IPS-NIHi7 (cell line): Measurements from ENCODE around the gene ARHGEF10L.

ENCODE experiments used
- DNase-seq: peaks from one replicate; pipeline ENCODE4 v3.0.0; 2012; ENCODE audit warnings: mixed read lengths; ENCODE audit errors: extremely low spot score

ARHGEF10L gene

GRCh38 chr1:17594026-17594425 is 54.5 kb downstream of the ARHGEF10L start:
- no peak for DNase-seq

- no peak for DNase-seq
Observed at GRCh38 chr1:17594690-17595601, 55.4 kb downstream of the ARHGEF10L start.

GRCh38 chr1:17595602-17595925 is 56.1 kb downstream of the ARHGEF10L start:
- DNase-seq = no peak

- DNase-seq = no peak
Observed at GRCh38 chr1:17596186-17596585, 56.7 kb downstream of the ARHGEF10L start.

GRCh38 chr1:17596651-17597509 is 57.4 kb downstream of the ARHGEF10L start:
- no peak for DNase-seq

GRCh38 chr1:17597651-17598050 is 58.2 kb downstream of the ARHGEF10L start:
- DNase-seq = no peak

- no peak for DNase-seq
Observed at GRCh38 chr1:17598251-17598650, 58.8 kb downstream of the ARHGEF10L start.

GRCh38 chr1:17599291-17599953 is 59.9 kb downstream of the ARHGEF10L start:
- DNase-seq = no peak

- no peak for DNase-seq
Observed at GRCh38 chr1:17599954-17600300, 60.4 kb downstream of the ARHGEF10L start.

- DNase-seq = no peak
Observed at GRCh38 chr1:17600321-17600720, 60.8 kb downstream of the ARHGEF10L start.

- no peak for DNase-seq
Observed at GRCh38 chr1:17601643-17602382, 62.3 kb downstream of the ARHGEF10L start.

- DNase-seq = no peak
Observed at GRCh38 chr1:17603091-17603841, 63.8 kb downstream of the ARHGEF10L start.

- no peak for DNase-seq
Observed at GRCh38 chr1:17605582-17606344, 66.3 kb downstream of the ARHGEF10L start.

GRCh38 chr1:17606826-17607440 is 67.4 kb downstream of the ARHGEF10L start:
- DNase-seq = peak; percentile 83

GRCh38 chr1:17607644-17608581 is 68.4 kb downstream of the ARHGEF10L start:
- DNase-seq = no peak

GRCh38 chr1:17609529-17609928 is 70.0 kb downstream of the ARHGEF10L start:
- DNase-seq = no peak

GRCh38 chr1:17610085-17610484 is 70.6 kb downstream of the ARHGEF10L start:
- DNase-seq = no peak

- no peak for DNase-seq
Observed at GRCh38 chr1:17610713-17611112, 71.2 kb downstream of the ARHGEF10L start.

- DNase-seq = no peak
Observed at GRCh38 chr1:17611991-17612390, 72.5 kb downstream of the ARHGEF10L start.
